HPDE6-E6E7 (cell line): ENCODE data around the gene ZDHHC1.

ENCODE experiments used
- DNase-seq: peaks from one replicate; pipeline ENCODE4 v3.0.0; 2011; ENCODE audit warnings: missing footprints; ENCODE audit errors: extremely low spot score

Gene ZDHHC1, protein sequence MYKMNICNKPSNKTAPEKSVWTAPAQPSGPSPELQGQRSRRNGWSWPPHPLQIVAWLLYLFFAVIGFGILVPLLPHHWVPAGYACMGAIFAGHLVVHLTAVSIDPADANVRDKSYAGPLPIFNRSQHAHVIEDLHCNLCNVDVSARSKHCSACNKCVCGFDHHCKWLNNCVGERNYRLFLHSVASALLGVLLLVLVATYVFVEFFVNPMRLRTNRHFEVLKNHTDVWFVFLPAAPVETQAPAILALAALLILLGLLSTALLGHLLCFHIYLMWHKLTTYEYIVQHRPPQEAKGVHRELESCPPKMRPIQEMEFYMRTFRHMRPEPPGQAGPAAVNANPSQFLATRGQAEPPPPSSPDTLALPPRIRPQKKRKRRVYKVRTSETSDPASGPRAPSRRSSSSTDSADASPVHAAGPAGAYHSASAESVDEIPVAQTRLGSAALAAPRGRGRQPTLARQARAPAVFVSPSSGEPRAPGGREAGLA

DNA sequence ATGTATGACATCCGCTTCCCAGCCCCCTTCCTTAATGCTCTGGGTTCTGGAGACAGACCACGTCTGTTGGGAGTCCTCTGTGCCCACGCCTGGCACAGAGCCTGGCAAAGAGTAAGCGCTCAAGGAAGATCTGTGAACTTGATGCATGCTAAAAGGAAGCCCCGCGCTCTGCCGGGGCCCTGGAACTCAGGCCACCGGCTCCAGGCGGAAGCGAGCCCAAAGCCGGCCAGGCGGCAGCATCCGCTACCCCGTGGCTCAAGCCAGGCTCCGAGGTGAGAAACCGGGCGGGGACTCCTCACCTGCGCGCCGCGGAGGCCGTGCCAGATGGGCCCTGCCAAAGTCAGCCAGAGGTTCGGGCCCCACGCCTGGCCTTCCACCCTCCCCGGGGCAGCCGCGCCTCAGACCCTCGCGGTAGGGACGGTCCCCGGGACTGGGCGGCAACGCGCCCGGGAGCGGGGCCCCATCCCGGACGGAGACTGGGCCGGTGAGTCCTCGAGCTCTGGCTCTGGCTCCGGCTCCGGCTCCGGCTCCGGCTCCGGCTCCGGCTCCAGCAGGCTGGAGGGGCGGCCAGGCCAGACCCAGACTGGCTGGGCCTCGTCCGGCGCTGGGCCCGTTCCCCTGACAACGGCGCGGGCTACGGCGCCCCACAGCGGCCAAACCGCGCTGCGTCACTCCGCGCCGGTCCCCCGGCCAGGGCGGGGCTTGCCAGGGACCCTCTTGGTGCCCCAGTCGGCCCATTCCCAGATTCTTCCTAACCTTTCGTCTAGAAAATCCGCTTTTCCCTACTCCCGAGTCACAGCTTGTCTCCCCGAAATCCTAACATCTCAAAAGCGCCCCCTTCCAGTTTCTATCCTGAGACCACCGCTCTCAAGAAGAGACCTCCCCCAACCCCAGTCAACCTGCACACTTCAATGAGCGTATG, at the start of gene ZDHHC1:
Gene ZDHHC1, minus strand, starts transcription at position 606 of the 922 bp plus-strand sequence. CDS start 8,702 bp downstream, outside the sequence.
- peak; percentile 81 for DNase-seq

DNA sequence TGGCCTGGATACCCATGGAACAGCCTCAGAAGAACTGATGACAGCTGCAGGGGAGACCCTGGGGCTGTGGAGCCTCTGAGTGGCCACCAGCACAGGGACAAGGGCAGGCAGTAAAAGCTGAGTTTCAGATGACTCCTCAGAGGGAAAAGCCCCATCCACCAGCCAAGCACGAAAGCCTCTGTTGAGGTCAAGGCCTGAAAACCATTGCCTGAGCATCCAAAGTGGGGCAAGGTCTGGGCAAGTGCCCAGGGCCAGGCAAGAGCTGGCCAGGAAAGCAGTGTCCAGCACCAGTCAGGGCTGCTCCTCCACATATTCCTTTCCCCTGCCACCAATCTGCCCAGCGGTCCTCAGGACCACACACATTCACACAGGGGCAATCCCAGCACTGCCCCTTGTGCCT, 48.3 kb upstream of the ZDHHC1 start:
- DNase-seq = no peak

DNA sequence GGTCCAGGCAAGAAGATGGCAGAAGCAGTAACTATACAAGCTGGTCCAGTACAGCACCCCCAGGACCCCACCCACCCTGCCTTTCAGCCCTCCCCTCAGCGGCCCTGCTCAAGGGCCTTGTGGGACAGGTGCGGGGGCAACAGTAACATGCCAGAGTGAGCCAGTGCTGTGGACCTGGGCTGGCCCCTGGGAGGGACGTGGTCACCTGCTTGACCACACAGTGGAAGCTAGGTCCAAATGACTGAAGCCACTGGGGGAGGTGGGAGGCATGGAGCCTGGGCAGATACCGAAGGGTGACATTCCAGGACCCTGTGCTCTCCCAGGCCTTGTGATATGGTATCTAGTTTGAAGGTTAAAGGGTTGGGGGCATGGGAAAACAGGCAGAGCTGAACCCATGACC, 47.4 kb upstream of the ZDHHC1 start:
- DNase-seq = no peak

DNA sequence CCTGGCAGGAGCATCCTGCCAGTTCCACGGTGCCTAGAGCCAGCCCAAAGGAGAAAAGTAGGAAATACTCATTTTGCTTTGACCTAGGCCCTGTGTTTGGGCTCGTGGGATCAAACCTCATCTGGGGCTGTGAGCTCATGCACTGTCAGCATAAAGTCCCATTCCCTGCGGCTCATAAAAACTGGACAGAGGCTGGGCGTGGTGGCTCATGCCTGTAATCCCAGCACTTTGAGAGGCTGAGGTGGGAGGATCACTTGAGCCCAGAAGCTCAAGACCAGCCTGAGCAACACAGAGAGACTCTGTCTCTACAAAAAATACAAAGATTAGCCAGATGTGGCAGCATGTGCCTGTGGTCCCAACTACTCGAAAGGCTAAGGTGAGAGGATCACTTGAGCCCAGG, 46.8 kb upstream of the ZDHHC1 start:
- no peak for DNase-seq

DNA sequence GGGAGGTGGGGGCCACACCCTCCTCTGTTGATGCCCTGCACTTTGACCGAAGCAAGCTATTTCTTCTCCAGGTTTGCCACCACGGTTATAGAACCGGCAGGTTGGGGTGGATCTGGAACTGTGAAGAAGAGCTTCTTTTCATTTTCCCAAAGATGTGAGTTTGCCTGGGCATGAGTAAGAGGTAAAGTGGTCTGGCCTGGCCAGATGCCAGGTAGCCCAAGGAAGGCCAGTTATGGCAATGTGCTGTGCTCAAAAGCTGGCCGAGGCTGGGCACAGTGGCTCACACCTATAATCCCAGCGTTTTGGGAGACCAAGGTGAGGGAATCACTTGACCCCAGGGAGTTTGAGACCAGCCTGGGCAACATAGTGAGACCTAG, 46.0 kb upstream of the ZDHHC1 start:
- no peak for DNase-seq

DNA sequence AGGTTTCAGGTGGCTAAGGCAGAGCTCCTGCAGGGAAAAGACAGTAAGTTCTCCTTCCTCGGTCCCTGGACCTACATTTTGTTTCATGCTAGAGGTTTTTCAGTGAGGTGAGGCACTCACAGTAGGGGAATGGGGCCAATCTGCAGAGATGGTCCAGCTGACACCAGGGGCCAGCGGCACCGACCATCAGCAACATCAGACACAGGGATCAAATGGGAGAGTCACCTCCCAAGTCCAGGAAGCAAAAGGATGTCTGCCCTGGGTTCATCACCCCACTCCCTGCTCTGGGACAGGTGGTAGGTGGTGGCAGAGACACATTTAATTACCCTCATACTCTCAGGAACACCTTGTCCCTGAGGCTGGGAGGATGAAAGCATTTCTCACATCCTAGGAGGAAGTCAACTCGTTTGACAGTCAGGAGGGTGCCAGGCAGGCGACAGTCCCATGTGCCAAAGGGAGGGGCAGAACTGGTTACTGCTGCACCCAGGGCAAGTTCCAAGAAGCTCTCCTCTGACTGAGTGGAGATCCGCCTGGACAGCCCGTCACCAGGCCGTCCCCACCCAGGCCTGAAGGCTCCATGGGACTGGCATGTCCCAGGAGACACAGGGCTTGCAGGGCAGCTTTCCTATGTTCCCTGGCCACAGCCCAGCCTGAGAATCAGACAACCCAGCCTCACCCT, 45.5 kb upstream of the ZDHHC1 start:
- DNase-seq = no peak

DNA sequence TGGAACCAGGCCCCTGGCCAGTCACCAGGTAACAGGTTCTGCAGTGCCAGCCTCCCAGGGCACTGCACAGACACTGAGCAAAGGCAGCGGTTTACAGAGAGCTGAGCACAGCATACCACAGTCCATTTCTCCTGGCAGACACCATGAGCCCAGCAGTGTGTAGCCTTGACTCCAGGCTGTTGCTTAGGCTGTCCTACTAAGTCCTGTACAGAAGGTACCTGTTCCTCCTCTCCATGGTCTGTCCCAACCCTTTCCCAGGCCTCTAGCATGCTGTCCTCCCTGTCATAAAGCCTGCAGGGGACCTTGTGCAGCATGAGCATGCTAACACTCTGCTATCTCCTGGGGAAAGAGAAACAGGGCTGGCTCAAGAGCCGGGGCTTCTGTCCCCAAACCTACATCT, 44.7 kb upstream of the ZDHHC1 start:
- no peak for DNase-seq

DNA sequence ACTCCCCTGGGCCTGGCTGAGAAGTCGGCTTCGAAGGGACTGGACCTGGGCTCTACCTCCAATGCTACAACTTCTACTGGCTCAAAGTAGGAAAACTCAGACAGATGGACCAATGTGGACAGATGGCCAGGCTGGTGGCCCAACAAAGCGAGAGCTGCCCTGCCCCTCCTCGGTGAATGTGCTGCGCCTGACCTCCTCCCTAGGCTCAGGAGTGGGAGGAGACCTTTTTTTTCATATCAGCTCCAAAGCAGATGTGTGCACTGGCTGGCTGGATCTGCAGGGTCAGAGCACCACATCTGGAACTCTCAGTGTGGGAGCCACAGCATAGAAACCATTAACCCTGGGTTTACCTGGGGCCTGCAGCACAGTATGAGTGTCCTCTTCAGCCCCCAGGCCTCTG, 43.9 kb upstream of the ZDHHC1 start:
- DNase-seq = no peak

DNA sequence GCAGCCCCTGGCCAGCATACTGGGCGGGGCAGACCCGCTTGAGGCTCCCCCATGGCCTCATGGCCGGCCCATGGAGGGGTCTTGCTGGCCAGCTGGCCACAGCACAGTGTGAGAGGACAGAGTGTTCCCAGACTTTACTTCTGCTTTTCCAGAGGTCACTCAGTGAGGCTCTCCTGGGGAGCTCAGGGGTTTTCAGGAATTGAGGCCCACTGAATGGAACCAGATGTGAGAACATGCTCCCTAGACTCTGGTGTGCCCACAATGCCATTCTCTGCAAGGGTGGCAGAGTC, 43.5 kb upstream of the ZDHHC1 start:
- DNase-seq = no peak

DNA sequence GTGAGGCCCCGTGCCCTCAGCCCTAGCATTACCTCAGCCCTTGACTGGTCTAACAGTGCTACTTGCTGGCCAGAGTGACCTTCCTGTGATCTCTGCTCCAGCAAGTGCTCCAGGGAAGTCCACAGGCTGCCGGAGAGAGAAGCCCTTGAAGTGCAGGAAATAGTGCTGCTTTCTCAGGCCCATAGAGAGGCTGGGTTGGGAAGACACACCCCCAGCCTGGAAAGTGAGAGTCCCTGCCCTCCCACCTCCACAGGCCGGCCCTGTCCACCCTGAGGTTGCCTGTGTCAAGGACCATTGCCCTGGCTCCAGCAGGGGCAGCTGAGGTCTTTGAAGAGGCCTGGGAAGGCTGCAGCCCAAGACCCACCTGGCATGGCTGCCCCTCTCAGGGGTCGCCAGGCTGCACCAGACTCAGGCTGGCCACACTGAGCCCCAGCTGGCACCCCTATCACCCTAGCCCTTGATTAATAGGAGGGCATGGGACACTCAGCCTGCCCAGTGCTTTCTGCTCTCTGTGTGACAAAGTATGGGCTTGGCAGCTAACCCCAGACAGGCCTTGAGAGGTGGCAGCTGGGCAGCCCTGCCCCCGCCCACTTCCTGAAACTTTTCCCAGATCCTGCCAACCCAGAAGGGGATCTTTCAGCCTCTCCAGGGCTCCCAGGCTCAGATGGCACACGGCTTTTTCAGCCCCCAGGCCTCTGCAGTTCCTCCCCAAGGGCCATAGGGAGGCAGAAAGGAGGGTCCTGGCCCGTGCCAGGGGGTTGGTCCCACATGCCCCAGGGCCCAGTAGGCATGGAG, 43.0 kb upstream of the ZDHHC1 start:
- no peak for DNase-seq

DNA sequence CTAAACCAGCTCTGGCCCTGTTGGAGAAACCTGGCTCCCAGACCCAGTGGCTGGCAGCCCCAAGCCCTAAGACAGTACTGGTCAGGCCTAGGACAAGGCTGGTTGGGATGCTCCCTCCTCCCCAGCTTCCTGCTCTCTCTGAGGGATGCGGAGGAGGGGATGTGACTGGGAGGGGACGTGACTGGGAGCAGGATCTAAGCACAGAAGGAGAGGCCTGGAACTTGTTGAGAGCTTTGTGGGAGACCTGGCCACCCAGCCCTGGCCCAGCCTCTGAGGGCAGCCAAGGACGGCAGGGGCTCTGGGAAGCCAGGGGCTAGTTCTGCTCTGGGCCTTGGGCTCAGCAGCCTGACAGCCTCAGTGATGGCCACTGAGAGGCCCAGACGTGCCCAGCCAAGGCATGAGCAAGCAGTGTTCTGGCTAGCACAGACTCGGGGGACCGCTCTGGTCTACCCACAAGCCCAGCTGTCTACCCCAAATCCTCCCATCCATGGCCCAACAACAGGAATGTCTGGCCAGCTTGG, 41.9 kb upstream of the ZDHHC1 start:
- no peak for DNase-seq

DNA sequence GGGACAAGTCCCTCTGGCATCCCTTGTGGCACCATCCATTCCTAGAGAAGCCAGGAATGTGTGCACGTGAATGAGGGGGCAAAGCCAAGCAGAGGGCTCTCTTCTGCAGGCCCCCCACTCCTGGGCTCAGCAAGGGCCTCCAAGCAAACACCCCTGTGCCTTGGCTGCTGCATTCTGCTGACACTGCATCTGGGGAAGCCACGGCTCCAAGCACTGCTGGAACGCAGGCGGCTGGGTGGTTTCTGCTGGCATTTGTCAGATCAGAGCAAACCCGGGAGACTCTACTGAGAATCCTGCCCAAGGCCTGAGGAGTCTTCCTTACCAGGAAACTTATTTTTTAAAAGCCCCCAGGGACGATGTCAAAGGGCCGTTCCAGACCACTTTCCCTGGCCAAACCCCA, 41.3 kb upstream of the ZDHHC1 start:
- DNase-seq = no peak

DNA sequence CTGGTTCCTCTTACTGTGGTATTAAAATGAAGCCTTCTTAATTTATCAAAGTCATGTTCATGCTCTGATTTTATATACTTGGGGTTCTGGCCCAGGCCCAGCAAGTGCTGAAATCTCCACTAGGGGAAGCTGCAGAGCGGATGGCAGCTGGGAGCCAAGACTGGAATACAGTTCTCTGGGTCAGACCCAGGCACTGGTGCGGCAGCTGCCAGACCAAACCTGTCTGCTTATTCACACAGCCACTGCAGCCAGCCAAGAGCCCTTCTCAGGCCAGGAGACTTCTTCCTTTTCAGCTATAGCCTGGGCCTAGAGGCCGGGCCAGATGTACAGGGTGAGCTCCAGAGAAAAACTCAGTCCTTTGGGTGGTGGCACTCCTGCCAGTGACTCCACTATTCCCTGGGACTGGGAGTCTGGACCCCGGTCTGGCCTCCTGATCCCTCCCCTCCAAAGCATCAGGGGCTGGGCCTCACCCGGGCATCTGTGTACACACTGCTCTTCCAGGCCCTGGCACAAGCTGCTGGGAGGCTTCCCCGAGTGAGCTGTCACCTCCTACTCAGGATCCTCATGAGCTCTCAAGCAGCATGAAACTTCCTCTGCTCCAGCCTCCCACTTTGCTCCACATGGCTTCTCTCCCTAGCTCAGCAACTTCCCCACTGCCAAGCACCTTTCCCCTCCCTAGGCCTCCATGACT, 40.3 kb upstream of the ZDHHC1 start:
- no peak for DNase-seq

DNA sequence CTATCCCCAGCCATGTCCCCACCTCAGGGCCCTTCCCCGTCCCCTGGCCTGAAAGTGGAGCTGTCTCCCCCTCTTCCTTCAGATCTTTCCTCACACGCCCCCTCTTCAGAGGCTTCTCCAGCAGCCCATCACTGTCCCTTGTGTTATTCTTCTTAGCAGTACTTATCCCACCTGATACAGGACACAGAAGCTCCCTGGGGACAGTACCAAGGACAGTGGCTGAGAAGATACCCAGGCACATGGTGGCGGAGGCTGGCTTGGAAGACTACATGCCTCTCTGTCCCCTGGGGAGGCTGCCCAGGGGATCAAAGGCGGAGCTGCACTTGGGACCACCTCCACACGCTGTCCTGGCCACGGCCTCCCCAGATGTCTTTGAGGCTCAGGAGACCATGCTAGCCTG, 38.6 kb upstream of the ZDHHC1 start:
- DNase-seq = no peak

DNA sequence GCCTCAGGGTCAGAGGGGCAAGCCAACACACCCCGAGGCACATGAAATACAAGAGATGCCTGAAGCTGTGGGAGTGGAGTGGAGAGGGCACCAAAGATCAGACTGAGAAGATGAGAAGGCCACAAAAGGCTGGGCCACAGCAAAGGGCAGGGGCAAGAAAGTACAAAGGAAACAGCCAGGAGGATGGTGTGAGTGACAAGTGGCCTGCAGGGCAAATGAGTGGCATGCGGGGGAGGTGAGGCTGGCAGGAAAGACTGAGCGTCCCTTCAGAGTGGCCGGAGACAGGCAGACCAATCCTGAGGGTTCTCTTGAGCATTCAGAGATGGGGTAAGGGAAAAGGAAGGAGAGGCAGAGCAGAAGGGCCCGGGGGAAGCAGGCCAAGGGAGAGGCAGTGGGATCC, 37.8 kb upstream of the ZDHHC1 start:
- no peak for DNase-seq

DNA sequence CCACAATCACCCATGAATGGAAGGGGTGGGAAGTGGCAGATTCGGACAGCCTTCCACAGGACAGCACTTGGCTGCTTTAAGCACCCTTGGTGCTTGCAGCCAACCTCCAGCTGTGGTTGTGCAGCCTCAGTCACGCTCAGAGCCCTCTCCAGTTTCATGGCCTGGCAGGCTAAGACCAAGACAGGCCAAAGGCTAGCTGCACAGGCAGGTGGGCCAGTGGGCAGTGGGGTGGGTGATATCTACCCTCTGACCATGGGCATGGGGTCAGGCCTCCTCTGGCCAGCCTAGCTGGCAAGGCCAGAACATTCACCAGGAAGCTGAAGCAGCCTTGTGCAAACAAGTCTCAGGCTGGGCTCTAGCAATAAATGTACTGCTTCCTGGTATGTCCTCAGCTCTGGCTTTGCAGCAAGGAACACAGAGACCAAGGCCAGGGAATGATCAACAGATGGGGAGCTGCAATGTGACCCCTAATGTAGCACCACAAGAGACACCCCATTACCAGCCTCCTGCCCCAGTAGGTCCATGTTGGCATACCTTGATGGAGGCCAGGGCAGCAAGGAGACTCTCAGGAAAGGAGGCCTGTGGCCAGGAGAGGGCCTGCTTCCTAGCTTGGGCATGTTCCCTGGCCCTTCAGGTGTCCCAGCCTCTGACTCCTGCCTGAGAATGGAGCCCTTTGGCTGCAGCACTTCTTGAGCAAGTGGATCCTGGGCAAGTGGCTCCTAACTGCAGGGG, 35.6 kb upstream of the ZDHHC1 start:
- DNase-seq = no peak

DNA sequence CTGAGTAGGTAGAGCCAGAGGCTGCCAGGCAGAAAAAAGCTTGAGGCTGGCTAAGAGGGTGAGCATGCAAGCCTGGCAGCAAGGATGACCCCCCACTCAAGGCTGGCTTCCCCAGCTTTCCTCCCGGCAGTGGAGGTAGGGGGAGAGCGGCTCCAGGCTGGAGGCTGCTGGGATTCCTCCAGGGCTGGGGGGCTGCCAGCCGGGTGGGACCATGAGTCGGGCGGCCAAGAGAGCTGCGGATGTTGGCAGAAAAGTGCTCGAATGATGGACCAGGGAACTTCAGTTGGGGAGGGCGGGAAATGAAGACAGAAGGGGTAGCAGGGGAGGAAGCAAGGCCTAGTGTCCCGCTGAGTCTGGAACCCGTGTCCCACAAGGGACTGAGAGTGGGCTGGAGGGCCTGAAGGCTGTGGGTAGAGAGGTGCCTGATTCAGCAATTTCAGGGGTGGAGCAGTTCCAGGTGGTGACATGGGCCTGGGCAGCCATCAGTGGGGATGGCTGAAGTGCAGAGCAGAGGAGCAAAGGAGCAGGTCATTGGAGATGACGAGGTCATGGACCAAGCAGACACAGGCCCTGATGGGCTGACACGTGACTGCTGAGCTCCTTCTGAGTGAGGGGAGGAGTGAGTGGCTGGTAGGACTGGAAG, 34.9 kb upstream of the ZDHHC1 start:
- no peak for DNase-seq

DNA sequence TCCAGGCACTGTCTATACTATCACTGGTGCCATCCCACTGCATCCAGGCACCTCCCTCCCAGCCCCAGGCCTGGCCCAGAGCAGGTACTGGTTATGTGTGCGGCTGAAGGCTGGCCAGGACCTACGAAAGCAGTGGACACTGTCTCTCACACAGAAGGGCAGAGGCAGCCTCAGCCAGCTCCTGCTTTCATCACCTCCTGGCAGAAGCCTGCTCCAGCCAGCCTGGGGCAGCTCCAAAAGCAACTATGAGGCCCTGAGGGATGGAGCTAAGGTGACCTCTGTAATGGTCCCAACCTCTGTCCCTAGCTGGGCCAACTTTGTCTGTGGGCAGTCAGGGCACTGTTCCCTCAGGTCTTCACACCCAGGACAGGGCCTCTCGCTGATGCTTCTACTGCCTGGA, 33.5 kb upstream of the ZDHHC1 start:
- no peak for DNase-seq

DNA sequence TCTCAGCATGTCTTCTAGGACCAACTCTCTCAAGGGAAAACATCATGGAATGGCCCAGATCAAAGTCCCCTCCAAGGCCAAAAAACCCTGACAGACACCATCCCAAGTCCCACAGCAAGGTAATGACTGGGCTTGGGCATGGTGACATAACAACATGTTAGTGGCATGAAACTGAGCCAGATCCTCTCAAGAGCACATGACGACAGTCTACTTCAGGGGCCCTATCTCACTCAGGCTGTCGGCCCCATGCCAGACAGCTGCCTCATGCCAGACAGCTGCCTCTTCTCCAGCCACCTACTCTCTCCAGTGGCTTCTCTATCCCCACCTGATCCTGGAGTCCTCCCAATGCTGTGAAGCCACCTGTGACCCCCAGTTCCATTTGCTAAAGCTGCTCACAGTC, 33.1 kb upstream of the ZDHHC1 start:
- no peak for DNase-seq

DNA sequence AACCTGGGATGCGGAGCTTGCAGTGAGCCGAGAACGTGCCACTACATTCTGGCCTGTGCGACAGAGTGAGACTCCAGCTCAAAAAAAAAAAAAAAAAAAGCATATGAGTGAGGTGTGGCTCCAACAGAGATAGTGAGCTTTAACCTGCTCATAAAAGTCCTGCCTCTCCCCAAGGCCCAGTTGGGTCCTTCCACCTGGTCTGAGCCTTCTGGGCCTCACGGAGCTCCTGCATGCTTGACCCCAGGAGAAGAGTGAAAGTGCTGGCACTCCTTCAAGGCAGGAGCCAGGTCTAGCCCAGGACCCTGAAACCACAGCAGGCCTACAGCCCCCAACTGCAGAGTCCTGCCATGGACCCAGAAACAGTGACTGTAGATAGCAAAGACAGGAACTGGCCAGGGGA, 32.3 kb upstream of the ZDHHC1 start:
- no peak for DNase-seq
